ENCODE data around the gene TMEM134.

TMEM134 gene

GRCh38 chr11:67435727-67436458 lies 33.2 kb downstream of the TMEM134 start:
- TF ChIP-seq, protein P1, sequence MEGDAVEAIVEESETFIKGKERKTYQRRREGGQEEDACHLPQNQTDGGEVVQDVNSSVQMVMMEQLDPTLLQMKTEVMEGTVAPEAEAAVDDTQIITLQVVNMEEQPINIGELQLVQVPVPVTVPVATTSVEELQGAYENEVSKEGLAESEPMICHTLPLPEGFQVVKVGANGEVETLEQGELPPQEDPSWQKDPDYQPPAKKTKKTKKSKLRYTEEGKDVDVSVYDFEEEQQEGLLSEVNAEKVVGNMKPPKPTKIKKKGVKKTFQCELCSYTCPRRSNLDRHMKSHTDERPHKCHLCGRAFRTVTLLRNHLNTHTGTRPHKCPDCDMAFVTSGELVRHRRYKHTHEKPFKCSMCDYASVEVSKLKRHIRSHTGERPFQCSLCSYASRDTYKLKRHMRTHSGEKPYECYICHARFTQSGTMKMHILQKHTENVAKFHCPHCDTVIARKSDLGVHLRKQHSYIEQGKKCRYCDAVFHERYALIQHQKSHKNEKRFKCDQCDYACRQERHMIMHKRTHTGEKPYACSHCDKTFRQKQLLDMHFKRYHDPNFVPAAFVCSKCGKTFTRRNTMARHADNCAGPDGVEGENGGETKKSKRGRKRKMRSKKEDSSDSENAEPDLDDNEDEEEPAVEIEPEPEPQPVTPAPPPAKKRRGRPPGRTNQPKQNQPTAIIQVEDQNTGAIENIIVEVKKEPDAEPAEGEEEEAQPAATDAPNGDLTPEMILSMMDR (IDR thresholded peaks at IDR 0.05): no peak
- no peak for TF ChIP-seq ZFX (IDR thresholded peaks at IDR 0.05; ENCODE audit: borderline replicate concordance)
- peak overlapping the region; percentile 89 for H3K27ac ChIP-seq

GRCh38 chr11:67435031-67435726 lies 33.9 kb downstream of the TMEM134 start:
- H3K27ac ChIP-seq: 0 out of 2 replicates have a peak overlapping the region, but pooled peaks have one; percentile 3
- TF ChIP-seq, protein P1 (IDR thresholded peaks at IDR 0.05): no peak
- no peak for TF ChIP-seq ZFX (IDR thresholded peaks at IDR 0.05; ENCODE audit: borderline replicate concordance)

GRCh38 chr11:67434395-67434881 lies 34.6 kb downstream of the TMEM134 start:
- TF ChIP-seq, protein P1 (IDR thresholded peaks at IDR 0.05): no peak
- TF ChIP-seq ZFX (IDR thresholded peaks at IDR 0.05; ENCODE audit: borderline replicate concordance): no peak
- 0 out of 2 replicates have a peak overlapping the region, but pooled peaks have one; percentile 3 for H3K27ac ChIP-seq

DNA sequence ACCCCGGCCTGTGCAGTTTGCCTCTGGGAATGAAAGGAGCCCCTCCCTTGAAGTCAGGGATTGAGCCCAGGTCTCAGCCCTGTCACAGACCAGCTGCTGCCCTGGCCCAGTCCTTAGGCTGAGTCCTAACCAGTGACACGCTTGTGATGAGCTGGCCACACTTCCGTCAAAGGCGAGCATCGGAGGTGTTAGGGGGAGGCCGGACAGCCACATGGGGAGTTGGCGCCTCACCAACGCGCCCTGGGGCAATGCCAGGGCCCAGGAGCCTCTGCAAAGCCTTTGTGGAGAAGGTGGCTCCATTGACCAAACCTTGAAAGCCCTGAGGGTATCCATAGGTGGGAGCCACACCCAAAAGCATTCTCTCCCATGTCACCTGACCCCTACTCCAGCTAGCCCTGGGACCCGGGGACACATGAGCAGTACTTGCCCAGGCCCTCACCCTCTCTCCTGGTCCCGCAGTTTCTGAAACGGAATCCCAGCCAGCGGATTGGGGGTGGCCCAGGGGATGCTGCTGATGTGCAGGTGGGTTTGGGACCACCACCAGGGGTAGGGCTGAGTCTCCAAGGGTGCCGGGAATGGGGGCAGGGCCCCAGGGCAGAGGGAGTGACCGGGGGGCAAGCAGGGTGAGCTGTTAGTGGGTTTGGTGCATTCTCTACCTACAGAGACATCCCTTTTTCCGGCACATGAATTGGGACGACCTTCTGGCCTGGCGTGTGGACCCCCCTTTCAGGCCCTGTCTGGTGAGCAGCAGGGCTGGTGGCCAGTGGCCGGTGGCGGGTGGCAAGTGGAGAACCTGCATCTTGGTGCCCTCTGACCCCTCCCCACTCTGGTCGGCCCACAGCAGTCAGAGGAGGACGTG lies 35.3 kb downstream of the TMEM134 start:
- H3K27ac ChIP-seq: 0 out of 2 replicates have a peak overlapping the region, but pooled peaks have one; percentile 13
- TF ChIP-seq, protein P1 (IDR thresholded peaks at IDR 0.05): no peak
- no peak for TF ChIP-seq ZFX (IDR thresholded peaks at IDR 0.05; ENCODE audit: borderline replicate concordance)

- TF ChIP-seq ZFX (IDR thresholded peaks at IDR 0.05; ENCODE audit: borderline replicate concordance): no peak
- TF ChIP-seq, protein P1 (IDR thresholded peaks at IDR 0.05): no peak
- 0 out of 2 replicates have a peak overlapping the region, but pooled peaks have one; percentile 13 for H3K27ac ChIP-seq
These were observed 36.2 kb downstream of the TMEM134 start for GRCh38 chr11:67432655-67433349.

DNA sequence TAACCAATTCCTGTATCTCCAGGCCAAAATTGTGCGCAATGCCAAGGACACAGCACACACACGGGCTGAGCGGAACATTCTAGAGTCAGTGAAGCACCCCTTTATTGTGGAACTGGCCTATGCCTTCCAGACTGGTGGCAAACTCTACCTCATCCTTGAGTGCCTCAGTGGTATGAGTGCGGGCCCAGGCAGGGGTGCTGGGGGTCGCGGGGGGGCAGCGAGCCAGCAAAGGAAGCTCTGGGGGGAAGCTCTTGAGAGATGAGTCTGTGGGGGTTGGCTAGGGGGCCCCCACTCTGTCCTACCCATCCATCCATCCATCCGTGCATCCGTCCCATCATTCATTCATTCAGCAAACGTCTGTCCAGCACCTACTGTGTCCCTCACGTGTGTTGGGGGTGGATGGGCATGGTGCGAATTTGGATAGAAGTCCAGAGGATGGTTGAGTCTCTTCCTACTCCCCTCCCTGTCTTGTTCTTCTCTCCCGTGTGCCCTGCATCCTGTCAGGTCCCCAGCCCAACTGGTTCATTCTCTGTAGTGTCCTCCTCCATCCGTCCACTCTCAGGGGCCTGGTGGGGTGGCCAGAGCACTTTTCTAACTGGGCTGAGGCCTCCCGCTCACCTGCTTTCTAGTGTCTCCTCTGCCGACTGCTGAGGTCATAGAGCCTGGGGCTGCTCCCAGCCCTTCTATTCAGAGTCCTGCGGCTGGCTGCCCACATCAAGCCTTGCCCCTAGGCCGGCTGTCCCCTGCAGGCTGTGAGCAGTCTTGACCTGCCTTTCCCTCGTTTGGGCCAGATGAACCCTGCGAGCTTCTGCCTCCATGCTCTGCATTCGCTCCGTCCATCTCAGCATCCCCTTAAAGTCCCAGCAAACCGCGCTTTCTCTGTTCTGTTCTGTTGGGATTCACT lies 37.5 kb downstream of the TMEM134 start:
- H3K27ac ChIP-seq: no peak overlapping the region

More for the DNA sequence above, 37.5 kb downstream of the TMEM134 start:
- TF ChIP-seq, protein P1 (IDR thresholded peaks at IDR 0.05): no peak
- no peak for TF ChIP-seq ZFX (IDR thresholded peaks at IDR 0.05; ENCODE audit: borderline replicate concordance)

All from 22Rv1 (cell line).